ENCODE results near the gene SRPX. TPM values are rescaled to one million over a fixed set of nuclear protein-coding genes. Genes with fewer than 3 reads are reported as not detected.

The SRPX gene
- total RNA-seq, 1 donor from 2014 or later, result 60.1 TPM

DNA sequence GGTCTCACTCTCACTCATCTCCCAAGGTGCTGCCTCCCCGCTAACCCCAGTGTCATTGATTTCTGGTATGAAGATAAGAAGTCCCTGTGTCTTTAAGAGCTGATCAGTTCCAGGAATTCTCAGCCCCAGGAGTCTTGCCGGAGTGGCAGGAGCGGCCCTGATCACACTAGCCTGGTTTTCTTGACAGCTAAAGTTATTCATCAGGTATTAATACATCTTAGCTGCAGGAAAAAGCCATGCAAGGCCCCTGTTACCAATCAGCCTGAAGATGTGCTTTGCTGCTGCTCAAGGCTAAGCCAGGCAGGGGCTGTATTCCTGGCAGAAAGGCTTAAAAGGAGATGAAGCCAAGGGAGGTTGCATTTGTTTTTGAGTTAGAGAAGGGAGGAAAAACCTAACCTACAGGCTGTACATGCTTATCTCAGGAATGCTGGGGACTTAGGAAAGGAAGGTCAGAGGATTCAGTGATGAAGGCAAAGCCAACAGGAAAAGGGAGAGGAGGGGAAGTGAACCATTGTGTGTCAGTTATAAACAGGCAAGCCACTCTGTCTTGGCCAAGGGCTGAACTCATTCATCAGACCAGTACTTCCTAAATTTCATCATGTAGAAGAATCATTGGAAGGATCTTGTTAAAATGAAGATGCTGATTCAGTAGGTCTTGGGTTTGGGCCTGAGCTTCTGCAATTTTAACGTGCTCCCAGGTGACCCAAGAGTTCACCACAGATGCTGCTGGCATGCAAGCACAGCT is 8.6 kb downstream of the SRPX start:
- no peak overlapping the region for H3K4me3 ChIP-seq (ENCODE audit: insufficient read depth, low read depth, low read length)
- no peak overlapping the region for H3K9ac ChIP-seq (ENCODE audit: low read length)
- H3K27ac ChIP-seq (ENCODE audit: low read depth, low read length), result peak overlapping the region; percentile 1
- no peaks in the 10 kb centered on the region for H3K27me3 ChIP-seq (ENCODE audit: insufficient read depth, low read length)
- no peak overlapping the region for H3K4me3 Mint-ChIP-seq (ENCODE audit: unreplicated experiment)
- H3K27me3 Mint-ChIP-seq (ENCODE audit: low read depth, unreplicated experiment), result no peaks in the 10 kb centered on the region
- TF ChIP-seq CTCF (IDR thresholded peaks at IDR 0.05; ENCODE audit: insufficient read depth, low read depth, low read length) (no peak), EZH2 (IDR thresholded peaks at IDR 0.05; ENCODE audit: insufficient read depth, low read length) (no peak)
- peaks cover 24% of the 10 kb centered on the region for H3K4me1 Mint-ChIP-seq (ENCODE audit: low read depth, unreplicated experiment)
- peaks cover 37% of the 10 kb centered on the region for H3K4me1 ChIP-seq (ENCODE audit: insufficient read depth, low read length)
- H3K9me3 ChIP-seq (ENCODE audit: insufficient read depth, low read depth, low read length), result no peaks in the 10 kb centered on the region
- H3K27ac Mint-ChIP-seq (ENCODE audit: unreplicated experiment), result no peak overlapping the region
- H3K36me3 Mint-ChIP-seq (ENCODE audit: low read depth, unreplicated experiment), result no peaks in the 10 kb centered on the region
- DNase-seq (ENCODE audit: low read depth), result peak; percentile 29
- H3K36me3 ChIP-seq (ENCODE audit: insufficient read depth, low read length), result no peaks in the 10 kb centered on the region
- peaks cover 69% of the 10 kb centered on the region for H3K79me2 ChIP-seq (ENCODE audit: insufficient read depth, low read length)
- peaks cover 3% of the 10 kb centered on the region for H4K20me1 ChIP-seq (ENCODE audit: insufficient read depth, low read length)
- no peak overlapping the region for H2AFZ ChIP-seq (ENCODE audit: low read depth, low read length)
- FAIRE-seq, result peak; percentile 58
- H3K4me2 ChIP-seq (ENCODE audit: low read length), result peak overlapping the region; percentile 18
- no peaks in the 10 kb centered on the region for H3K9me3 Mint-ChIP-seq (ENCODE audit: unreplicated experiment)

- H3K9me3 Mint-ChIP-seq (ENCODE audit: unreplicated experiment), result no peaks in the 10 kb centered on the region
- H4K20me1 ChIP-seq (ENCODE audit: insufficient read depth, low read length), result peaks cover 16% of the 10 kb centered on the region
- H3K36me3 ChIP-seq (ENCODE audit: insufficient read depth, low read length), result no peaks in the 10 kb centered on the region
- H3K9me3 ChIP-seq (ENCODE audit: insufficient read depth, low read depth, low read length), result no peaks in the 10 kb centered on the region
- no peak for FAIRE-seq
- no peaks in the 10 kb centered on the region for H3K27me3 ChIP-seq (ENCODE audit: insufficient read depth, low read length)
- H3K36me3 Mint-ChIP-seq (ENCODE audit: low read depth, unreplicated experiment), result no peaks in the 10 kb centered on the region
- H3K4me2 ChIP-seq (ENCODE audit: low read length), result peak overlapping the region; percentile 67
- H3K4me1 Mint-ChIP-seq (ENCODE audit: low read depth, unreplicated experiment), result peaks cover 8% of the 10 kb centered on the region
- H3K4me1 ChIP-seq (ENCODE audit: insufficient read depth, low read length), result peaks cover 6% of the 10 kb centered on the region
- no peak for TF ChIP-seq EZH2 (IDR thresholded peaks at IDR 0.05; ENCODE audit: insufficient read depth, low read length)
- TF ChIP-seq CTCF (IDR thresholded peaks at IDR 0.05; ENCODE audit: insufficient read depth, low read depth, low read length), result no peak
- no peak overlapping the region for H3K9ac ChIP-seq (ENCODE audit: low read length)
- H3K27ac ChIP-seq (ENCODE audit: low read depth, low read length), result no peak overlapping the region
- no peaks in the 10 kb centered on the region for H3K27me3 Mint-ChIP-seq (ENCODE audit: low read depth, unreplicated experiment)
- DNase-seq (ENCODE audit: low read depth), result no peak
- no peak overlapping the region for H2AFZ ChIP-seq (ENCODE audit: low read depth, low read length)
- H3K27ac Mint-ChIP-seq (ENCODE audit: unreplicated experiment), result no peak overlapping the region
- H3K79me2 ChIP-seq (ENCODE audit: insufficient read depth, low read length), result peaks cover 61% of the 10 kb centered on the region
- H3K4me3 ChIP-seq (ENCODE audit: insufficient read depth, low read depth, low read length), result peak overlapping the region; percentile 10
- no peak overlapping the region for H3K4me3 Mint-ChIP-seq (ENCODE audit: unreplicated experiment)
Observed at GRCh38 chrX:38206542-38206941, 14.1 kb downstream of the SRPX start.

GRCh38 chrX:38206036-38206435 is 14.6 kb downstream of the SRPX start:
- H3K4me1 Mint-ChIP-seq (ENCODE audit: low read depth, unreplicated experiment), result peaks cover 8% of the 10 kb centered on the region
- H3K9ac ChIP-seq (ENCODE audit: low read length), result no peak overlapping the region
- H3K36me3 Mint-ChIP-seq (ENCODE audit: low read depth, unreplicated experiment), result no peaks in the 10 kb centered on the region
- H3K4me2 ChIP-seq (ENCODE audit: low read length), result peak overlapping the region; percentile 67
- FAIRE-seq, result peak; percentile 50
- peaks cover 58% of the 10 kb centered on the region for H3K79me2 ChIP-seq (ENCODE audit: insufficient read depth, low read length)
- no peaks in the 10 kb centered on the region for H3K9me3 Mint-ChIP-seq (ENCODE audit: unreplicated experiment)
- no peak overlapping the region for H3K4me3 Mint-ChIP-seq (ENCODE audit: unreplicated experiment)
- H2AFZ ChIP-seq (ENCODE audit: low read depth, low read length), result no peak overlapping the region
- peak overlapping the region; percentile 10 for H3K4me3 ChIP-seq (ENCODE audit: insufficient read depth, low read depth, low read length)
- H3K4me1 ChIP-seq (ENCODE audit: insufficient read depth, low read length), result peaks cover 6% of the 10 kb centered on the region
- H3K9me3 ChIP-seq (ENCODE audit: insufficient read depth, low read depth, low read length), result no peaks in the 10 kb centered on the region
- H4K20me1 ChIP-seq (ENCODE audit: insufficient read depth, low read length), result peaks cover 16% of the 10 kb centered on the region
- no peaks in the 10 kb centered on the region for H3K27me3 ChIP-seq (ENCODE audit: insufficient read depth, low read length)
- no peaks in the 10 kb centered on the region for H3K36me3 ChIP-seq (ENCODE audit: insufficient read depth, low read length)
- no peaks in the 10 kb centered on the region for H3K27me3 Mint-ChIP-seq (ENCODE audit: low read depth, unreplicated experiment)
- no peak overlapping the region for H3K27ac ChIP-seq (ENCODE audit: low read depth, low read length)
- no peak overlapping the region for H3K27ac Mint-ChIP-seq (ENCODE audit: unreplicated experiment)
- no peak for TF ChIP-seq CTCF (IDR thresholded peaks at IDR 0.05; ENCODE audit: insufficient read depth, low read depth, low read length)
- no peak for TF ChIP-seq EZH2 (IDR thresholded peaks at IDR 0.05; ENCODE audit: insufficient read depth, low read length)
- DNase-seq (ENCODE audit: low read depth), result peak; percentile 58

Data from astrocyte (in vitro differentiated cells and primary cell).